ENCODE results near the gene MYL4.
"Not testable (repeated sequence)": the region's sequence is repeated elsewhere in the genome, so short reads cannot be mapped to it uniquely, and the experiment has no call there.

Gene MYL4

GRCh38 chr17:47221154-47221553 is 12.0 kb downstream of the MYL4 start:
- DNase-seq (ENCODE audit: low spot score), result no peak

- DNase-seq (ENCODE audit: low spot score), result no peak
These were observed 12.9 kb downstream of the MYL4 start for GRCh38 chr17:47222047-47222446.

GRCh38 chr17:47223007-47223406 is 13.9 kb downstream of the MYL4 start:
- no peak for DNase-seq (ENCODE audit: low spot score)

GRCh38 chr17:47223460-47223859 is 14.3 kb downstream of the MYL4 start:
- DNase-seq (ENCODE audit: low spot score), result no peak

- not testable (repeated sequence) for DNase-seq (ENCODE audit: low spot score)
These were observed 14.9 kb downstream of the MYL4 start for GRCh38 chr17:47224077-47224476.

- no peak for DNase-seq (ENCODE audit: low spot score)
These were observed 15.8 kb downstream of the MYL4 start for GRCh38 chr17:47224966-47225365.

- peak; percentile 77 for DNase-seq (ENCODE audit: low spot score)
These were observed 16.3 kb downstream of the MYL4 start for GRCh38 chr17:47225436-47225858.

- DNase-seq (ENCODE audit: low spot score), result no peak
These were observed 17.0 kb downstream of the MYL4 start for GRCh38 chr17:47225911-47226688.

- no peak for DNase-seq (ENCODE audit: low spot score)
These were observed 18.7 kb downstream of the MYL4 start for GRCh38 chr17:47227862-47228261.

- DNase-seq (ENCODE audit: low spot score), result peak; percentile 90
These were observed 20.6 kb downstream of the MYL4 start for GRCh38 chr17:47229535-47230443.

- no peak for DNase-seq (ENCODE audit: low spot score)
These were observed 21.7 kb downstream of the MYL4 start for GRCh38 chr17:47230864-47231263.

GRCh38 chr17:47231334-47231733 is 22.2 kb downstream of the MYL4 start:
- DNase-seq (ENCODE audit: low spot score), result no peak

GRCh38 chr17:47231866-47232265 is 22.7 kb downstream of the MYL4 start:
- DNase-seq (ENCODE audit: low spot score), result no peak

GRCh38 chr17:47232465-47232864 is 23.3 kb downstream of the MYL4 start:
- DNase-seq (ENCODE audit: low spot score), result no peak

GRCh38 chr17:47235506-47235905 is 26.4 kb downstream of the MYL4 start:
- DNase-seq (ENCODE audit: low spot score), result no peak

- DNase-seq (ENCODE audit: low spot score), result no peak
These were observed 26.8 kb downstream of the MYL4 start for GRCh38 chr17:47235923-47236322.

GRCh38 chr17:47237841-47238240 is 28.7 kb downstream of the MYL4 start:
- DNase-seq (ENCODE audit: low spot score), result no peak

GRCh38 chr17:47238321-47239010 is 29.3 kb downstream of the MYL4 start:
- no peak for DNase-seq (ENCODE audit: low spot score)

- no peak for DNase-seq (ENCODE audit: low spot score)
These were observed 30.4 kb downstream of the MYL4 start for GRCh38 chr17:47239619-47239966.

GRCh38 chr17:47239967-47240651 is 31.0 kb downstream of the MYL4 start:
- peak; percentile 87 for DNase-seq (ENCODE audit: low spot score)

- no peak for DNase-seq (ENCODE audit: low spot score)
These were observed 31.7 kb downstream of the MYL4 start for GRCh38 chr17:47240806-47241205.

GRCh38 chr17:47242648-47243047 is 33.5 kb downstream of the MYL4 start:
- no peak for DNase-seq (ENCODE audit: low spot score)
